Suprapubic skin (tissue), 4 donors: ENCODE results near the gene FLII. TPM values are rescaled to one million over a fixed set of nuclear protein-coding genes. Genes with fewer than 3 reads are reported as not detected.

Experiments
- DNase-seq, 2 donors: peaks; one replicate each; pipeline ENCODE4 v3.0.0-alpha.2; 2019; ENCODE audit warnings: low spot score in 2 of 2
- H3K27ac ChIP-seq: fragments of 200-600 bp; sonication (generic); one replicate; pipeline ENCODE4 v1.5.1; 2019
- H3K27me3 ChIP-seq: fragments of 200-600 bp; sonication (generic); one replicate; pipeline ENCODE4 v1.5.1; 2019
- H3K36me3 ChIP-seq: fragments of 200-600 bp; sonication (generic); one replicate; pipeline ENCODE4 v1.5.1; 2019
- H3K4me1 ChIP-seq: fragments of 200-600 bp; sonication (generic); one replicate; pipeline ENCODE4 v1.5.1; 2019
- H3K4me3 ChIP-seq: fragments of 200-600 bp; sonication (generic); one replicate; pipeline ENCODE4 v1.5.1; 2019; ENCODE audit warnings: mild to moderate bottlenecking
- H3K9me3 ChIP-seq: fragments of 200-600 bp; sonication (generic); one replicate; pipeline ENCODE4 v1.5.1; 2019
- EP300 ChIP-seq: sonication (generic); formaldehyde crosslinking; IDR thresholded peaks from one replicate; pipeline ENCODE4 v1.6.1; 2017; ENCODE audit warnings: antibody characterized with exemption
- POLR2A ChIP-seq, 2 donors: fragments of 450-650 bp; IDR thresholded peaks; one replicate each; pipeline ENCODE4 v1.6.1; 2017; ENCODE audit warnings: antibody characterized with exemption in 2 of 2, mild to moderate bottlenecking in 2 of 2, moderate library complexity in 2 of 2
- POLR2AphosphoS5 ChIP-seq, 3 donors: sonication (generic); formaldehyde crosslinking; IDR thresholded peaks; one replicate each; pipeline ENCODE4 v1.6.1; 2017; ENCODE audit warnings: antibody characterized with exemption in 3 of 3
- WGBS: methylation state at CpG from one replicate; pipeline ENCODE4 v1.1.5; 2018; 5-methylcytosine and 5-hydroxymethylcytosine counted together
- total RNA-seq, 4 donors: library from RNA; depleted of rRNA; stranded (reverse); fragments of >200 nt; gene quantifications; one replicate each; pipeline ENCODE4 v1.1.0, GENCODE V29; 2016
- TF ChIP-seq, protein P1 (sequence below), 2 donors: fragments of 200-600 bp in 1 of 2; fragments of 450-650 bp in 1 of 2; sonication (generic) in 1 of 2; IDR thresholded peaks; one replicate each; pipeline ENCODE4 v1.5.1; 2016 to 2019; ENCODE audit warnings: antibody characterized with exemption in 2 of 2, mild to moderate bottlenecking in 1 of 2, moderate library complexity in 1 of 2

Gene FLII
- total RNA-seq, 4 donors from 2014 or later, result 254 to 350 (median 291) TPM

DNA sequence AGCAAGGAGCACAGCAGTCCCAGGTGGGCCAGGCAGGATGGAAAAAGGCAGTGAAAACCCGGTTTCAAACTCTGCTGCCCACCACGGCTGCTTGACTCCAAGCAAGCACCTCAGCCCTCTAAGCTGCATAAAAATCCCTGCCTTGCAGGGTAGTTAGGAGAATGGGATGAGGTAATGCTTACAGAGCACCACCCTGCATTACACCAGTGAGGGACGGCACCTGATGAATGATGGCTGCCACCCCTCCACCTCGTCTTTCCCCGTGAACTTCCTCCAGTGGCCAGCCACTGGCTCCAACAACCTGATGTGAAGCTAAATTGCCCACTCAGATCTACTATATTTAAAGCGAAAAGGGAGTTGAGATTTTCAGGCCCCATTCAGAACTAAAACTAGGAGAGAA is 23.2 kb upstream of the FLII start:
- H3K4me3 ChIP-seq, result no peak overlapping the region
- H3K27me3 ChIP-seq, result no peaks in the 10 kb centered on the region
- WGBS, result 93% methylated on average over 5 of the region's 6 CpGs
- H3K36me3 ChIP-seq, result peaks cover 98% of the 10 kb centered on the region
- H3K4me1 ChIP-seq, result no peaks in the 10 kb centered on the region
- no peak overlapping the region for H3K27ac ChIP-seq
- no peaks in the 10 kb centered on the region for H3K9me3 ChIP-seq
- TF ChIP-seq POLR2A (IDR thresholded peaks at IDR 0.05) (no peak), EP300 (no peak), POLR2AphosphoS5 (IDR thresholded peaks at IDR 0.05) (no peak)
- TF ChIP-seq, protein P1, sequence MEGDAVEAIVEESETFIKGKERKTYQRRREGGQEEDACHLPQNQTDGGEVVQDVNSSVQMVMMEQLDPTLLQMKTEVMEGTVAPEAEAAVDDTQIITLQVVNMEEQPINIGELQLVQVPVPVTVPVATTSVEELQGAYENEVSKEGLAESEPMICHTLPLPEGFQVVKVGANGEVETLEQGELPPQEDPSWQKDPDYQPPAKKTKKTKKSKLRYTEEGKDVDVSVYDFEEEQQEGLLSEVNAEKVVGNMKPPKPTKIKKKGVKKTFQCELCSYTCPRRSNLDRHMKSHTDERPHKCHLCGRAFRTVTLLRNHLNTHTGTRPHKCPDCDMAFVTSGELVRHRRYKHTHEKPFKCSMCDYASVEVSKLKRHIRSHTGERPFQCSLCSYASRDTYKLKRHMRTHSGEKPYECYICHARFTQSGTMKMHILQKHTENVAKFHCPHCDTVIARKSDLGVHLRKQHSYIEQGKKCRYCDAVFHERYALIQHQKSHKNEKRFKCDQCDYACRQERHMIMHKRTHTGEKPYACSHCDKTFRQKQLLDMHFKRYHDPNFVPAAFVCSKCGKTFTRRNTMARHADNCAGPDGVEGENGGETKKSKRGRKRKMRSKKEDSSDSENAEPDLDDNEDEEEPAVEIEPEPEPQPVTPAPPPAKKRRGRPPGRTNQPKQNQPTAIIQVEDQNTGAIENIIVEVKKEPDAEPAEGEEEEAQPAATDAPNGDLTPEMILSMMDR (IDR thresholded peaks at IDR 0.05), result no peak
- DNase-seq, result no peak

DNA sequence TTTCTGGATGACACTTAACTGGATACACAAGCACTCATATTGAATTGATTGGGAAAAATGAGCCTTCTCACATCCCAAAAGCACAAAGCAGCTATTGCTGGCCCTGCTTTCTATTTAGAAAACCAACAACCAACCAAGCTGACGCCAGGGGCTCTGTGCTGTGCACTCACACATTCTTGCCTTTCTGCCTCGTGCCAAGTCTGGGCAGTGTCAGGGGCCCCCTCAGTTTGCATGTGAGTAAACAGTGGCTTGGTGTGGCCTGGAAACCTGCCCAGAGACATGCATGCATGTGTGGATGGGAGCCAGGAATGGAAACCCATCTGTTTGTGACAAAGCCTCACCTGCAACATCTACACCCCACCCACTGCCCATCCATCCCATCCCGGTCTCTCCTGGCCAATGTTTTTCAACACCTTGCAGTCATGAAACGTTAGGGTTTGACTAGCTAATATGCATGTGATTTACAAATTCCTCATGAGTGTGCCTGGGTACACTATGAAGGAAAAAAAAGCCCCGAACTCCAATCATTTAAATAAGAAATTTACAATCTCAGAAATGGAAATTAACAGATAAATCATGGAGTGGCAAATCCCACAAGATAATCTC is 22.3 kb upstream of the FLII start:
- no peak overlapping the region for H3K4me3 ChIP-seq
- no peak for DNase-seq
- no peaks in the 10 kb centered on the region for H3K27me3 ChIP-seq
- peaks cover 98% of the 10 kb centered on the region for H3K36me3 ChIP-seq
- no peak overlapping the region for H3K27ac ChIP-seq
- no peaks in the 10 kb centered on the region for H3K4me1 ChIP-seq
- no peaks in the 10 kb centered on the region for H3K9me3 ChIP-seq
- TF ChIP-seq, protein P1 (IDR thresholded peaks at IDR 0.05), result no peak
- no peak for TF ChIP-seq POLR2AphosphoS5 (IDR thresholded peaks at IDR 0.05)
- no peak for TF ChIP-seq POLR2A (IDR thresholded peaks at IDR 0.05)
- TF ChIP-seq EP300, result no peak
- 67% methylated on average over 4 of the region's 5 CpGs for WGBS

- H3K27ac ChIP-seq, result no peak overlapping the region
- TF ChIP-seq EP300 (no peak), POLR2A (IDR thresholded peaks at IDR 0.05) (no peak), POLR2AphosphoS5 (IDR thresholded peaks at IDR 0.05) (no peak)
- TF ChIP-seq, protein P1 (IDR thresholded peaks at IDR 0.05), result no peak
- WGBS, result 86% methylated on average over 3 of the region's 4 CpGs
- no peaks in the 10 kb centered on the region for H3K27me3 ChIP-seq
- no peak overlapping the region for H3K4me3 ChIP-seq
- no peaks in the 10 kb centered on the region for H3K4me1 ChIP-seq
- no peak for DNase-seq
- H3K9me3 ChIP-seq, result no peaks in the 10 kb centered on the region
- peaks cover 95% of the 10 kb centered on the region for H3K36me3 ChIP-seq
Measured at GRCh38 chr17:18280249-18280648, 21.7 kb upstream of the FLII start.

GRCh38 chr17:18278867-18279266 is 20.3 kb upstream of the FLII start:
- TF ChIP-seq POLR2A (IDR thresholded peaks at IDR 0.05), result no peak
- no peak for TF ChIP-seq POLR2AphosphoS5 (IDR thresholded peaks at IDR 0.05)
- no peak for TF ChIP-seq EP300
- TF ChIP-seq, protein P1 (IDR thresholded peaks at IDR 0.05), result no peak
- H3K27ac ChIP-seq, result no peak overlapping the region
- peaks cover 92% of the 10 kb centered on the region for H3K36me3 ChIP-seq
- no peak overlapping the region for H3K4me3 ChIP-seq
- no peaks in the 10 kb centered on the region for H3K9me3 ChIP-seq
- 86% methylated on average over 3 of the region's 3 CpGs for WGBS
- no peak for DNase-seq
- no peaks in the 10 kb centered on the region for H3K4me1 ChIP-seq
- no peaks in the 10 kb centered on the region for H3K27me3 ChIP-seq

- Histone ChIP-seq H3K27ac (no peak overlapping the region), H3K36me3 (peaks cover 84% of the 10 kb centered on the region), H3K4me3 (no peak overlapping the region), H3K9me3 (no peaks in the 10 kb centered on the region), H3K27me3 (no peaks in the 10 kb centered on the region), H3K4me1 (no peaks in the 10 kb centered on the region)
- TF ChIP-seq POLR2A (IDR thresholded peaks at IDR 0.05), result no peak
- TF ChIP-seq, protein P1 (IDR thresholded peaks at IDR 0.05), result no peak
- TF ChIP-seq POLR2AphosphoS5 (IDR thresholded peaks at IDR 0.05), result no peak
- no peak for TF ChIP-seq EP300
- WGBS, result 83% methylated on average over 1 of the region's 1 CpG
- DNase-seq, result no peak
Measured at GRCh38 chr17:18277076-18277475, 18.5 kb upstream of the FLII start.
